PFSK-1 (cell line): ENCODE results near the gene BCL11B.

Source experiments
- FOXP2 ChIP-seq: optimal IDR thresholded peaks from 2 replicates; pipeline ENCODE3; 2011; ENCODE audit warnings: borderline replicate concordance, control low read depth, inconsistent platforms; ENCODE audit not compliant: insufficient read depth; ENCODE audit errors: extremely low read length, extremely low read depth
- POLR2AphosphoS5 ChIP-seq: IDR thresholded peaks from 2 replicates; pipeline ENCODE4 v1.6.1; 2012; ENCODE audit warnings: low read depth, mild to moderate bottlenecking, control low read depth, low read length, moderate library complexity
- SIN3A ChIP-seq: IDR thresholded peaks from 2 replicates; pipeline ENCODE4 v1.6.1; 2012; ENCODE audit warnings: mild to moderate bottlenecking, low read length, moderate library complexity, borderline replicate concordance; ENCODE audit not compliant: insufficient read depth
- TAF1 ChIP-seq: IDR thresholded peaks from 2 replicates; pipeline ENCODE4 v1.6.1; 2012; ENCODE audit warnings: low read length, control low read depth, borderline replicate concordance; ENCODE audit not compliant: insufficient read depth
- TF ChIP-seq, protein P1 (sequence below), 2 experiments: IDR thresholded peaks; 2 replicates each; pipeline versions ENCODE4 v1.6.1 to v1.8.0; 2011 to 2012; ENCODE audit warnings: low read depth in 2 of 2, low read length in 2 of 2, control low read depth in 1 of 2, inconsistent platforms in 1 of 2, mild to moderate bottlenecking in 1 of 2, moderate library complexity in 1 of 2; ENCODE audit not compliant: insufficient read depth in 1 of 2

DNA sequence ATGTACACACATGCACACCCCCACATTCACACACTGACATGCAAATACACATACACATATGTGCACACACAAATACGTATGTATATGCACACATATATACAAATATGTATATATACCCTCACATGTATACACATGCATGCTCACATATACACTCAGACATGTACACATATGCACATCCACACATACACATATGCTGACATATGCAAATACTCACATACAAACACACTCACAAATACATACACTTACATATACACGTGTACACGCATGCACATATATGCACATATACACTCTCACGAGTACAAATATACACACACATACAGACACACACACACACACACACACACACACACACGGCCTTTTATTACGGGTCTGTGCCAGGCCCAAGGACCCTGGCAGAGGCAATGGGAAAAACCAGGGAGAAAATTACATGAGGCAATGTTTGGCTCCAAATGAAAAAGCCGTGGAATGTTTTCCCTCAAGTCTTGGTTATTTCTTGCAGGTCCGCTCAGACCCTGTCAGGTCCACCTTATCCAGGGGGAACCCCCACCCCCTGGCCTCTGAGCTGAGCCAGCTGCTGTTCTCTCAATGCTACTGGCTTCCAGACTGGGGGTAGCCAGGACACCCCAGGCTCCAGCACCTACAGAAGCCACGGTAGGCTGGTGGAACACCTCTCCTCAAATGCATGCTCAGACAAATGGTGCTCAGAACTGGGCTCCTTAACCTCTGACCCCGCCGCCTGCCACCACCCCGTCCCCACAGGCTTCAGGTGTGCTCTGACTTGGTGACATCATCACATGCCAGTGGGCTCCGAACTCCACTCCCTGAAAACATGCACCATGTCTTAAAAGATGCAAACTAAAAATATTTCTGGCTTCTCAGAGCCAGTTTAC lies 54.7 kb downstream of the BCL11B start:
- TF ChIP-seq, protein P1, sequence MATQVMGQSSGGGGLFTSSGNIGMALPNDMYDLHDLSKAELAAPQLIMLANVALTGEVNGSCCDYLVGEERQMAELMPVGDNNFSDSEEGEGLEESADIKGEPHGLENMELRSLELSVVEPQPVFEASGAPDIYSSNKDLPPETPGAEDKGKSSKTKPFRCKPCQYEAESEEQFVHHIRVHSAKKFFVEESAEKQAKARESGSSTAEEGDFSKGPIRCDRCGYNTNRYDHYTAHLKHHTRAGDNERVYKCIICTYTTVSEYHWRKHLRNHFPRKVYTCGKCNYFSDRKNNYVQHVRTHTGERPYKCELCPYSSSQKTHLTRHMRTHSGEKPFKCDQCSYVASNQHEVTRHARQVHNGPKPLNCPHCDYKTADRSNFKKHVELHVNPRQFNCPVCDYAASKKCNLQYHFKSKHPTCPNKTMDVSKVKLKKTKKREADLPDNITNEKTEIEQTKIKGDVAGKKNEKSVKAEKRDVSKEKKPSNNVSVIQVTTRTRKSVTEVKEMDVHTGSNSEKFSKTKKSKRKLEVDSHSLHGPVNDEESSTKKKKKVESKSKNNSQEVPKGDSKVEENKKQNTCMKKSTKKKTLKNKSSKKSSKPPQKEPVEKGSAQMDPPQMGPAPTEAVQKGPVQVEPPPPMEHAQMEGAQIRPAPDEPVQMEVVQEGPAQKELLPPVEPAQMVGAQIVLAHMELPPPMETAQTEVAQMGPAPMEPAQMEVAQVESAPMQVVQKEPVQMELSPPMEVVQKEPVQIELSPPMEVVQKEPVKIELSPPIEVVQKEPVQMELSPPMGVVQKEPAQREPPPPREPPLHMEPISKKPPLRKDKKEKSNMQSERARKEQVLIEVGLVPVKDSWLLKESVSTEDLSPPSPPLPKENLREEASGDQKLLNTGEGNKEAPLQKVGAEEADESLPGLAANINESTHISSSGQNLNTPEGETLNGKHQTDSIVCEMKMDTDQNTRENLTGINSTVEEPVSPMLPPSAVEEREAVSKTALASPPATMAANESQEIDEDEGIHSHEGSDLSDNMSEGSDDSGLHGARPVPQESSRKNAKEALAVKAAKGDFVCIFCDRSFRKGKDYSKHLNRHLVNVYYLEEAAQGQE (IDR thresholded peaks at IDR 0.05; ENCODE audit: insufficient read depth in 1 of 2, low read depth in 2 of 2, low read length in 2 of 2): no peak
- no peak for TF ChIP-seq SIN3A
- TF ChIP-seq FOXP2: no peak
- no peak for TF ChIP-seq TAF1
- TF ChIP-seq POLR2AphosphoS5: no peak
